ENCODE results near the gene IP6K1.
A peak's percentile ranks its signal among the peaks of the same experiment; 100 is the strongest.

IP6K1 gene

DNA sequence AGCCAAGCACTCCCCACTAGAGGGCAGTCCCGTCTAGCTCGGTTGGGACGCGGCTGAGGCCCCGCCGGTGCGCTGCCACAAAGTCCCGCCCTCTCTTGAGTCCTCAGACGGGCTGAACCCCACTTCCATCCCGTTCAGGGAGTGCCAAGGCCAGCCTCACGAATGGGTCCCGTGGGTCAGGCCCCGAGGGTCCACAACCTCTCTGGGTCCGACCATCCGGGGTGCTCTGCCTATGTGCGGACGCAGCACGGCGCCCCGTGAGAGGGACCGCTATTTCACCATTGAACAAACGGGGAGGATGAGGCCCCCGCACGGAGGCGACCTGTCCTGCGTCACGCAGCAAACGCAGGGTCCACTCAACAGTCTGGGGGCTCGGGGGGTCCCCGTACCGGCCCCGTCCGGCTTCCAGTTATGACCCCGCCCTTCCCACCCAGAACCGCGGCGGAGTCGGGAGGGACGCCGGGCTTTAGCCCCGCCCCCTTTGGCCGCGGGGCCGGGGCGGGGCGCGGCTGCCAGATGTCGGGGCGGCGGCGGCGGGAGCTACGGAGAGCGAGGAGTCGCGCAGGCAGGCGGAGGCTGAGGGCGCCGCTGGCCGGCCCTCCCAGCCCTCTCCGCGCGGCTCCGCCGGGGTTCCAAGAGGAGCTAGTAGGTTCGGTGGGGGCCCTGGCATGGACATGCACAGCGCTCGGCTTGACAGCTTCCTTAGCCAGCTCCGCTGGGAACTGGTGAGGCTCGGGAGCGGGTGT lies 16.6 kb upstream of the IP6K1 start, which contains the start of gene INKA1:
INKA1 (plus strand) TSS at position 543 of the 746 bp plus-strand sequence; CDS start at position 675, 132 bp downstream.
- Mint-ChIP-seq H3K9me3 (no peaks in the 10 kb centered on the region), H3K36me3 (ENCODE audit: low read depth) (peaks cover 5% of the 10 kb centered on the region), H3K27me3 (ENCODE audit: low read depth) (peaks cover 21% of the 10 kb centered on the region), H3K4me3 (peak within 1 kb of the TSS; percentile 84), H3K27ac (peak within 1 kb of the TSS; percentile 80), H3K4me1 (ENCODE audit: low read depth) (peaks cover 15% of the 10 kb centered on the region)

DNA sequence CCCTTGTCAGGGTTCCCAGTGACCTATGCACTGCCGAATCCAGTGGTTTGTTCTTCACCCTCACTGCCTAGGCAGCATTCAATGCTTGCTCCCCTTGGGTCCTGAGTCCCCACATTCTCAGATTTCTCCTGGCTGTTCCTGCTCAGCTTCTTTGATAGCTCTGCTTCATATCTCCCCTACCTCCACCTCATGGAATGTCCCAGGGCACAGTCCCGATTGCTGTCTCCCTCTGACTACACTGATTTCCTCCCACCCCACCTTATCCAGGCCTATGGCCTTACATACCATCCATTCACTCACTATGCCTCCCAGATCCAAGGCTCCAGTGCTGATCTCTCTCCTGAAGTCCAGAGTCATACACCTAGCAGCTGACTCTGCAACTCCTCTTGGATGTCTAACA lies 14.8 kb upstream of the IP6K1 start:
- Mint-ChIP-seq H3K4me3 (peak overlapping the region; percentile 7), H3K36me3 (ENCODE audit: low read depth) (peaks cover 5% of the 10 kb centered on the region), H3K27me3 (ENCODE audit: low read depth) (peaks cover 21% of the 10 kb centered on the region), H3K9me3 (no peaks in the 10 kb centered on the region), H3K27ac (no peak overlapping the region), H3K4me1 (ENCODE audit: low read depth) (peaks cover 13% of the 10 kb centered on the region)

DNA sequence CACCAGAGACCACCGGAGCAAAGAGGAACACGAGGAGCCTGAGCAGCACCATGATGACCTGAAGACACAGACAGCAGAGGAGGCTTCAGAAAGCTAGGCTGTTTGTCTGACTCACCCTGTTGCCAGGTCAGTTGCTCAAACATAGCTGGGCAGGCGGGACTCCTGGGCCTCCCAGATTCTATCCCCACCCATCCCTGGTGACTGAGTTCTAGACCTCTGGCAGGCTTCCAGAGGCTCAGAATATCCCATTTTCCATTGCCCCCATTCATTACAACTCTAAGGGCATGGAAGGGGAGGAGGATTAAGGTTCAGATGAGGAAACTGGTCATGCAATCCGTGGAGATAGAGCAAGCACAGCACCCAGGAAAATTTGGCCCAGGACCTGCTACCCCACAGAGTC lies 13.4 kb upstream of the IP6K1 start, which contains the start of gene CDHR4:
CDHR4 (minus strand) TSS at position 113 of the 400 bp plus-strand sequence; CDS start at position 52, 61 bp downstream.
- H3K36me3 Mint-ChIP-seq (ENCODE audit: low read depth), result no peaks in the 10 kb centered on the region
- no peaks in the 10 kb centered on the region for H3K9me3 Mint-ChIP-seq
- no peak within 1 kb of the TSS for H3K27ac Mint-ChIP-seq
- H3K27me3 Mint-ChIP-seq (ENCODE audit: low read depth), result peaks cover 21% of the 10 kb centered on the region
- no peak within 1 kb of the TSS for H3K4me3 Mint-ChIP-seq
- H3K4me1 Mint-ChIP-seq (ENCODE audit: low read depth), result peaks cover 7% of the 10 kb centered on the region

DNA sequence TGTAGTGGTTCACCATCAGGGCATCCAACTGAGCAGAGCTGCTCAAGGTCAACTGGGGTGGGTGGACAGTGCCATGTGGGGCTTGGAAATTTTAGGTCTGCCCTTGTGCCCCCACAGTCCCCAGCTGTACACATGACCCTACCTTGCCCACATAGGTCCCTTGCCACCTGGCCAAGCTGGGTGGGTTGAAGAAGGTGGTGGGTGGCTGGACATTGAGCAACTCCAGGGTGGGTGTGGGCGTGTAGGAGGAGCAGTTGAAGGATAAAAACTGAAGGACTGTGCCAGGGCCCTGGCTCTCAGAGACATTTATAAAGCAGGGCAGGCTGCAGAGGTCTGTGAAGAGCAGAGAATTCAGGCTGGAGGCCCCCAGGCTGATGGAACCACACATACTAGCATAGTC lies 12.8 kb upstream of the IP6K1 start:
- H3K27ac Mint-ChIP-seq, result no peak overlapping the region
- peaks cover 7% of the 10 kb centered on the region for H3K4me1 Mint-ChIP-seq (ENCODE audit: low read depth)
- H3K36me3 Mint-ChIP-seq (ENCODE audit: low read depth), result no peaks in the 10 kb centered on the region
- H3K4me3 Mint-ChIP-seq, result no peak overlapping the region
- no peaks in the 10 kb centered on the region for H3K9me3 Mint-ChIP-seq
- peaks cover 20% of the 10 kb centered on the region for H3K27me3 Mint-ChIP-seq (ENCODE audit: low read depth)

DNA sequence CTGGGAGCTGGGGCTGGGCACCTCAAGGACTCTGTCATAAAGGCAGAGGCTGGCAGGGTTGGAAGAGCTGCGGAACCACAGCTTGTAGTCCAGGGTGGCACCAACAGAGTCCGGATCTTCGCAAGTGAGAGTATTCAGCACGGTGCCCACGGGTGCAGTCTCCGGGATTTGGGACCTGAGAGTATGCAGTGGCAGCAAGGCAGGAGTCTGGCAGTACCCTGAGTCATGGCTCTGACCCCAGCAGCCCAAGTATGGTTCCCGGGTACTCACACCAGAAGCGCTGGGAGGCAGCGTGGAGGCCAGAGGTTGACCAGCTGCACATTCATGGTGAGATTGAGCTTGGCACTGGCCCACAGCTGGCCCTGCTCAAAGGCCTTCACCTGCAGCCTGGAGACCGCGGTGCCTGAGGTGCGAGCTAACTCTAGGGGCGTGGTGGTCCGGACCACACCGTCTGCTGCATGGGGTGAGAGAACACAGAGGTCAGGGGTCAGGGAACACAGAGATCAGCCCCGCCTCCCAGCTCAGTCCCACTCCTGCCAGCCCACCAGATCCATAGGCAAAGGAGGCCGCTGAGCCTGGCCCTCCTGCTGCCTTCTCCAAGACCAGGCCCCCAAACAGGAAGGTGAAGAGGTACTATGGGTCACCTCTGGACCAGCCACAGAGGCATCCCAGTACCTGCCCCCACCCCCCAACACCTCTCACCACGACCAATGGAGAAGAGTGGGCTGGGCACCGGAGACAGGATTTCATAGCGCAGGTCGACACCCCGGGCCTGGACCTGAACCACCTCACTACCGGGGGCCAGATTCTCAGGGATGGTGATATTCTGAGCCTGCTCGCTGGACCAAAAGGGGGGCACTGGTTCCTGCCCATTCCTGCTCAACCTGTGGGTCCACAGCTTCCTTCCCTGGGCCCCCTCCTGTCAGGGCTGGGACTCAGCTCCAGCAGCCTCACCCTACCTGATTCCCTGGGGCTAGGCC lies 8.9 kb upstream of the IP6K1 start:
- Mint-ChIP-seq H3K36me3 (ENCODE audit: low read depth) (no peaks in the 10 kb centered on the region), H3K27me3 (ENCODE audit: low read depth) (peaks cover 4% of the 10 kb centered on the region), H3K9me3 (no peaks in the 10 kb centered on the region), H3K27ac (no peak overlapping the region), H3K4me1 (ENCODE audit: low read depth) (peaks cover 2% of the 10 kb centered on the region), H3K4me3 (no peak overlapping the region)

DNA sequence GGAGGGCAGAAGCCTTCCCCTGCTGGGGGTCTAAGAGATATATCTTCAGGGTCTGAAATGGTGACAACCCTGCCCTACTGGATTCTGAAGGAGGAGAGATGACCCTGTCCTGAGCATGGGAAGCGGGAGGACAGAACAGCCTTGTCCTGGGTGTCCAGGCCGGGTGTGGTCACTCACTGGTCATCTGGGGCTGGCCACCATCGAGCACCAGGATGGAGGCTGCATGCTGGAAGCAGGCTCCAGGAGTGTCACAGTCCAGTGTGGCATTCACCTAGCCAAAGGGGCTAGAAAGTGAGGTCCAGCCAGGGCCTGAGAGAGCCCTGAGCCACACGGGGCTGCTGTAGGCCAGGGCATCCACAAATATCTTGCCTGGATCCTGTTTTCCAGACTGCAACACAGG lies 8.1 kb upstream of the IP6K1 start:
- Mint-ChIP-seq H3K4me1 (ENCODE audit: low read depth) (peaks cover 4% of the 10 kb centered on the region), H3K4me3 (no peak overlapping the region), H3K27me3 (ENCODE audit: low read depth) (peaks cover 4% of the 10 kb centered on the region), H3K36me3 (ENCODE audit: low read depth) (no peaks in the 10 kb centered on the region), H3K9me3 (no peaks in the 10 kb centered on the region), H3K27ac (no peak overlapping the region)

DNA sequence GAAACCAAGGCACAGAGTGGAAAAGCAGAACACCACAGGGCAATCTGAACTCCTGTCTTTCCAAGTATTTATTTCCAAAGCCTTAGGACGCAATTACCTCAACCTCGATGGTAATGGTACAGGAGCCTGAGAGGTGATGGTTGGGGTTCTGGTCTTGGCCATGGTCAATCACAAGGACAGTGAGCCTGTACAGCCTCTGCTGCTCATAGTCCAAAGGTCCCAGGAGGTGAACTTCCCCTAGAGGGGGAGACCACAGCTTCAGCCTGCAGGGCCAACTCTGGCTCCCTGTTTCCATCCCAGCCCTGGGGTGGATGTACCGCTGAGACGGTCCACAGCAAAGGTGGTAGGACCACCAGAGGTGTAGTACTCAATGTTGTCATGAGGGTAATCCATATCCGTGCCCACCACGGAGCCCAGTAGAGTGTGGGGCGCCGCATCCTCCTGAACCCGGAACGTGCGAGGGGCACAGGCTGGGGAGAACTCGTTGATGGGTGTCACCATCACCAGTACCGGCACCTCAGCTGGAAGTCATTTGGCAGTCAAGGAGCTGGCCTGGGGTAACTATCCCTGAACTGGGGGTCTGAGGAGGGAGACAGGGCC lies 7.2 kb upstream of the IP6K1 start:
- Mint-ChIP-seq H3K4me3 (no peak overlapping the region), H3K4me1 (ENCODE audit: low read depth) (peaks cover 4% of the 10 kb centered on the region), H3K36me3 (ENCODE audit: low read depth) (no peaks in the 10 kb centered on the region), H3K27ac (no peak overlapping the region), H3K9me3 (no peaks in the 10 kb centered on the region), H3K27me3 (ENCODE audit: low read depth) (peaks cover 4% of the 10 kb centered on the region)

DNA sequence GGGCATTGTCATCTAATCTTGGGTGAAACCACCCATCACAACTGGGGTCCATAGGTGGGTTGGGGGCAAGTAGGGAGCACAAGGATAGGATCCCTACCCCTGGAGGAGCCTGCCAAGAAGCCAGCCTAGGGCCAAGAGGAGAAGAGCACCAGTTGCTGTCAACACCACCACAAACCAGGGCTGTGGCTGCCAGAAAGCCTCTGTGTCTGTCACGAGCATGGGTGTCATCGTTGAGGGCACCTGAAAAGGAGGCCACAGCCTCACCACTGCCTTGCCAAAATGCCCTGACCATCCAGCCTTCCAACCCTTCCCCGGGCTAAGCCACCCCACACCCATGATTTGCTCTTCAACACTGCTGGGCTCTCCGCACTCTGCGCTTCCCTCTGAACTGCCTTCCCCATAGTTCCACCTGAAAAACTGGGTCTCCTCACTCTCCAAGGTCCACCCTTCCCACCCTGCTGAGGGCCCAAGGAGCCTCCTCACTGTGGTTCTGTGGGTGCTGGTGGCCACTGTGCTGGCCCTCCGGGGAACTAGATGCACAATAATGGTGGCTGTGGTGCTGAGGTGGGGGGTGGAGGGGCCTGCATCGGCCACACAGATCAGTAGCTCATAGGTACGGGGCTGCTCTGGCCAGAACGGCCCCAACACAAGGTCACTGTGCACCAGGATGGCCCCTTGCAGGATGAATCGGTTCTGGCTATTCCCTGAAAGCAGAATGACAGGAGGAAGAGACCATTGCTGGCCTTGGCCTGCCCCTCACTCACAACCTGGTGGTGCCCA lies 6.2 kb upstream of the IP6K1 start:
- no peaks in the 10 kb centered on the region for H3K9me3 Mint-ChIP-seq
- no peak overlapping the region for H3K27ac Mint-ChIP-seq
- no peaks in the 10 kb centered on the region for H3K36me3 Mint-ChIP-seq (ENCODE audit: low read depth)
- peaks cover 4% of the 10 kb centered on the region for H3K27me3 Mint-ChIP-seq (ENCODE audit: low read depth)
- no peak overlapping the region for H3K4me3 Mint-ChIP-seq
- H3K4me1 Mint-ChIP-seq (ENCODE audit: low read depth), result peaks cover 4% of the 10 kb centered on the region

DNA sequence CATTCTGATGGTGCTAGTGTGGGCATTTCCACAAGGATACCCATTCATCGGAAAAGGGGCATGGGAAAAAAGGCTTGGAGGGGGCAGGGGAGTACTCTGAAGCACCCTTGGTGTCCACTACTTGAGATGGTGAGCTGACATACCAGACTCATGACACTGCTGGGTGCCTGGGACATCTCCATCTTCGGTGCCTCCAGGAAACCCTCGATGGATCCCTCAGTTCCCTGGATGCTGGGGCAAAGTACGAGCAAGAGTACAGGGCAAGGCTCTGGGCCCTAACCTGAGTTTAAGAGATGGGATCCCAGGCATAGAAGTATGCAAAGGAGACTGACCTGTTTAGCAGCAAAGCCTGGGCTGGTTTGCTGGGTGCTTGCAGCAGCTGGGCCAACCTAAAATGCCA lies 5.2 kb upstream of the IP6K1 start:
- H3K36me3 Mint-ChIP-seq (ENCODE audit: low read depth), result no peaks in the 10 kb centered on the region
- H3K27ac Mint-ChIP-seq, result no peak overlapping the region
- peaks cover 10% of the 10 kb centered on the region for H3K4me1 Mint-ChIP-seq (ENCODE audit: low read depth)
- H3K27me3 Mint-ChIP-seq (ENCODE audit: low read depth), result peaks cover 4% of the 10 kb centered on the region
- H3K4me3 Mint-ChIP-seq, result no peak overlapping the region
- H3K9me3 Mint-ChIP-seq, result no peaks in the 10 kb centered on the region

DNA sequence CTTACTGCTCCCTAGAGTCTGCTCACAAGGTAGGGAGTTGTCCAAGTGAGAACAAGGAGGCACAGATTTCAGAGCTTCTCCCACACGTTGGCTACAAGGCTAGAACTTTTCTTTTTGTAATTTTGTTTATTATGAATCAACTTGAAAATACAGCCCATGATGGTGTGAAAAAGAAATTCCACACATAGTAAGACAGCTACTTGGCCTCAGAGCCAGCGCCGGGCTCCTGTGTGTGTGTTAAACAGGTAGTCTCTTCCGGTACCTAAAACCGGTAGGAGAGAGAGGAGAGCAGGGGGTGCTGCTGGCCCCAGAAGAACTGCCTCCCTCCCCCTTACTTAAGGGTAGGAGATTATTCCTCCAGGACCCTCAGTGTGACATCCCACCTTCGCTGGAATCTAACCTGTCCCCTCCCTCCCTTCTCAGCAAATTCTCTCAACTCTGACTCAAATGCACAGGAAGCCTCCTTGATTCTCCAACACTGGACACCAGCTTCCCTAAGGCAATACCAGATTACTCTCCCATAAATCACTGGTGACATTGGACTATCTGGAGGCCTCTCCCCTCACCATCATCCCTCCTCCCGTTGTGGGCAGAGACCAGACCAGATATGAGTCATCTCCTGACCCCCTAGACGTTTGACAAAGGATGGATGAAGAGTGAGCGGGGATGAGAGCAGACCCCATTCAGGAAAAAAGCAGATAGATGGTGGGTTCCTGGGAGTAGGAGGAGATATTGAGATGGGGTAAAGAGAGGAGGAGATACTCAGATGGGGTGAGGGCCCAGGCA lies 4.5 kb upstream of the IP6K1 start:
- no peaks in the 10 kb centered on the region for H3K36me3 Mint-ChIP-seq (ENCODE audit: low read depth)
- no peak overlapping the region for H3K4me3 Mint-ChIP-seq
- H3K9me3 Mint-ChIP-seq, result no peaks in the 10 kb centered on the region
- no peak overlapping the region for H3K27ac Mint-ChIP-seq
- peaks cover 4% of the 10 kb centered on the region for H3K27me3 Mint-ChIP-seq (ENCODE audit: low read depth)
- peaks cover 11% of the 10 kb centered on the region for H3K4me1 Mint-ChIP-seq (ENCODE audit: low read depth)

DNA sequence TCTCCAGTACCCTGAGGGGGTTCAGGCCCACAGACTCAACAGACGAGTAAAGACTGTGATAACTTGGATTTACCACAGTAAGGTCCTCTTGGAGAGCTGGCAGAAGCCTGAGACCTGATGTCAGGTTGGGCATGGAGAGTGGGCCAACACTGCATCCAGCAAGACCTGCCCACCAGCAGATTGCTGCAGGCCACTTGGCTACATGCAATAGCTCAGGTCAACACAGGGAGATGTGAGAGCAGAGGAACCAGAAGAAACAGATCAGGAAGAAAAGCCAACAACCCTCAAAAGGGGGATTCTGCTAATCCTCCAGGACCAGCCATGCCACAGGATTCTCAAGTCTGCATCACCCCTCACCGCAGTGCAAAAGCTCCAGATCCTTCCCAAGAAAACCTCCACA lies 1.7 kb upstream of the IP6K1 start:
- Mint-ChIP-seq H3K27me3 (ENCODE audit: low read depth) (peaks cover 4% of the 10 kb centered on the region), H3K27ac (no peak overlapping the region), H3K9me3 (no peaks in the 10 kb centered on the region), H3K4me1 (ENCODE audit: low read depth) (peaks cover 19% of the 10 kb centered on the region), H3K4me3 (no peak overlapping the region), H3K36me3 (ENCODE audit: low read depth) (peaks cover 11% of the 10 kb centered on the region)

DNA sequence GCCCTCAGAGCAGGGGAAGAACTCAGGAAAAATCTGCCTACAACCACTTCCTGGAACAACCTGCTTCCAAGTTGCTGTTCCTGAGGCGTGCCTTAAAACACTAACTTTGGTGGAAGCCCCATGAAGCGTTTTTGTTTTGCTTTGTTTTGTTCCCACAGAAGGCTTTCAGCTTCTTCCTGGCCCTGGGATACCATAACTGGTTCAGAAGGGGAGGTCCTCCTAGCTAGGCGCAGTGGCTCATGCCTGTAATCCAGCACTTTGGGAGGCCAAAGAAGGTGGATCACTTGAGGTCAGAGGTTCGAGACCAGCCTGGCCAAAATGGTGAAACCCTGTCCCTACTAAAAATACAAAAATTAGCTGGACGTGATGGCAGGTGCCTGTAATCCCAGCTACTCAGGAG lies 1.2 kb upstream of the IP6K1 start:
- H3K36me3 Mint-ChIP-seq (ENCODE audit: low read depth), result peaks cover 11% of the 10 kb centered on the region
- no peaks in the 10 kb centered on the region for H3K9me3 Mint-ChIP-seq
- peak overlapping the region; percentile 95 for H3K27ac Mint-ChIP-seq
- H3K27me3 Mint-ChIP-seq (ENCODE audit: low read depth), result peaks cover 4% of the 10 kb centered on the region
- H3K4me1 Mint-ChIP-seq (ENCODE audit: low read depth), result peaks cover 19% of the 10 kb centered on the region
- peak overlapping the region; percentile 88 for H3K4me3 Mint-ChIP-seq

DNA sequence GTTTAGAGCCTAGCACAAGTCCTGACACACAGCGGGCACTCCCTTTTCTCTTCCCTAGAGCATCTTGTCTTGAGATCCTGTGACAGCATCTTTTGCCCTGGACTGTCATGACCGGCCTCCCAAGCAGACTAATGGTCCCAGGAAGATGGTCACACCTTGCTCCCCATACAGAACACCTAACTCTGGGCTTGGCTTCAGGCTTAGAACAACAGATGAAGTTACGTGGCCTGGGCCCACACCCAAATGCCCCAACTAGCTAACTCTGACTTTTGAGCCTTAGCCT lies 781 bp upstream of the IP6K1 start:
- Mint-ChIP-seq H3K27me3 (ENCODE audit: low read depth) (peaks cover 4% of the 10 kb centered on the region), H3K9me3 (no peaks in the 10 kb centered on the region), H3K4me3 (peak overlapping the region; percentile 88), H3K4me1 (ENCODE audit: low read depth) (peaks cover 19% of the 10 kb centered on the region), H3K27ac (peak overlapping the region; percentile 95), H3K36me3 (ENCODE audit: low read depth) (peaks cover 11% of the 10 kb centered on the region)
